Hematopoietic multipotent progenitor cell (in vitro differentiated cells): ENCODE measurements around the gene TANK. TPM values are rescaled to one million over a fixed set of nuclear protein-coding genes. Genes with fewer than 3 reads are reported as not detected.
"Not testable (repeated sequence)": the region's sequence is repeated elsewhere in the genome, so short reads cannot be mapped to it uniquely, and the experiment has no call there.

ENCODE experiments used
- DNase-seq, 3 donors: peaks; one replicate each; pipeline ENCODE4 v3.0.0-alpha.2; 2011 to 2015; ENCODE audit warnings: low read depth in 2 of 3, low spot score in 2 of 3
- total RNA-seq: library from RNA; depleted of rRNA; stranded (reverse); fragments of >200 nt; gene quantifications from one replicate; pipeline ENCODE4 v1.2.3, GENCODE V29; 2012

The TANK gene
- total RNA-seq, 1 donor = 21.5 TPM

DNA sequence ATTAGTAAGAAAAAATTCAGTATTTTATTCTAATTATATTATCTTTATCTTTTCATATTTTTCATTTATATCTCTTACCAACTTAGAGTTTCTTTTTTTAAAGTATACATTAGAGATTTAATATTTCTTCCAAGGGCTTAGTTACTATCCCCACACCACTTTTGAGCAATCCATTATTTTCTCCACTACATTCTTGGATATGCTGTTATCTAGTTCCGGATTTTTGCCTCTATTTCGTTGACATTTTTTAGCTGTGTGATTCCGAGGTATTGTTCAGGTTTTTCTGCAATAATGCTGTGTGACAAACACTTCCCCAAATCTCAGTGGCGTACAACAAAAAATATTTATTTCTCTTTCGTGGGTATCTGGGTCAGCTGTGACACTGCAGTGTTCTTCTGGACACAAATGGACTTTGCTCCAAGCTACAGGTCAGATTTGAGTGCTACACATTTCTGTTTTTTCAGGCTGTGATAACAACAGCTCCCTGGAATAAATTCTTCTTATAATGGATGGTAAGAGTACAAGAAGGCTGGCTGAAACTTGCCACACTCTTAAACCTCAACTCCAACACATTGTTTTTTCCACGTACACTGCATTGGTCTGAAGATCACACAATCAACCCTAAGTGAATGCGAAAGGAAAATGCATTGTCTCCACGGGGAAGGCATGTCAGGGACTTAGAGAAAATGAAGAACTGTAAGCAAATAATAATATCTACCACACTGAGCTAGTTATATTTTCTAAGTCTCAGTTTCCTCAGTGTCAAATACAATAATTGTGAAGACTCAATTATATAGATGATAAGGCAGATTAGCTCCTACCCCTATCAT is 97.1 kb downstream of the TANK start:
- DNase-seq = no peak

DNA sequence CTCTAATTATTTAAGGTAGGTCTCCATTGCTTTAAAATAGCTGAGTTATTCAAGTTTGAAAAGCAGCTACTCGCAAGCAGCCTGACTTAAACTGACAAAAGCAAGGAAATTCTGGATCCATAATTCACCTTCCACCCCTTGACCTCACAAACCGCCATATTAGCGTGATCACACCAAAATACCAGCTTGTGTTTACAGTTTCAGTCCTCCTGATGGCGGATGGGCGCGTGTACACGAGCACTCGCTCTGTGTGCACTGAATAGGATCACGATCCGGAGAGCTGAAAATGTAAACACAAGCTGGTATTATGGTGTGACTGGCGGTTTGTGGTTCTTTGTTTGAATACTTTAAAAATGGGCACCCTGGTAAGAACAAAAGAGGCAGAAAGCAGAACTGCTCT is 105.6 kb downstream of the TANK start:
- no peak for DNase-seq

DNA sequence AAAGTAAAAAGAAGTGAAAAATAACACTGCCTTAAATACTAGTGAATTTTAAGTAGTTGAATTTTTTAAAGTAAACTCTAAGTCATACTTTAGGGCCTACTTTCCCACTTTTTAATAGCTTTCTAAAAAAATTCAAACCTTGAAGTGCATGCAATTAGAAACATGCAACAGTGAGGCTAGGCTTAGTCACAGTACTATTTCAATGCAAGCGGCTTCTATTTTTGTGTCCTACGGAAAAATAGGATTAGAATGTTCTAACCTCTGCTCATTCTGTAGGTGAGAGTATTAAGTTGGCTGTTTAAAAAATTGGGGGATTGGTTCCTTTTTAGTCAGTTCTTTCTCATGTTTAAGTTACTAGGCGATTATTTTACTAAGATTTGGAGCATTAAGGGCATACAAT is 108.9 kb downstream of the TANK start:
- DNase-seq = no peak

DNA sequence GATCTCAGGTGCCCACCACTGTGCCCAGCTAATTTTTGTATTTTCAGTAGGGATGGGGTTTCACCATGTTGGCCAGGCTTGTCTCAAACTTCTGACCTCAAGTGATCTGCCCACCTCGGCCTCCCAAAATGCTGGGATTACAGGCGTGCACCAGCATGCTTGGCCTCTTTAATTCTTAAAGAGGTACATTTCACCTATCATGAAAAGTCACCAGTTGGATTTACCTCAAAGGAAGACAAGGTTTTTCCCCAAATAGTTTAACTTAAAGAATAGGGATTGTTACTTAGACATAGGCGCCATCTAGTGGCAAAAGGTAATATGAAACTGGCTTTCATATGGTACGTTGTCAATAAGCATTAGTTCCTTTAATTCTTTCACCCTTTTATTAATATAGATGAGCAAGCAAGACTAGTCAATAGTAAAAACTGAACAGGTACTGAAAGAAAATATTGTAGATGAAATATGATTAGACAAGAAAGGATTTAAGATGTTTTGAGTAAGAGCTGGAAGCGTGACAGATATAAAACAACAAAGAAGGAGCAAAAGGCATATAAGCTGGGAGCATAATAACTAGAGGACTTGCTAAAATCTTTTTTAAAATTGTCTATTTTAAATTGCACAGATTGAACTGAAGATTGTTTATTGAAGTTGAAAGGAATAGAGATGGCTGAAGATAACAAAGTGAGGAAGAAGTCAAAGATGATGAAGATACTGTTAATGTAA is 113.0 kb downstream of the TANK start:
- peak; percentile 43 to 79 (median 51) for DNase-seq

DNA sequence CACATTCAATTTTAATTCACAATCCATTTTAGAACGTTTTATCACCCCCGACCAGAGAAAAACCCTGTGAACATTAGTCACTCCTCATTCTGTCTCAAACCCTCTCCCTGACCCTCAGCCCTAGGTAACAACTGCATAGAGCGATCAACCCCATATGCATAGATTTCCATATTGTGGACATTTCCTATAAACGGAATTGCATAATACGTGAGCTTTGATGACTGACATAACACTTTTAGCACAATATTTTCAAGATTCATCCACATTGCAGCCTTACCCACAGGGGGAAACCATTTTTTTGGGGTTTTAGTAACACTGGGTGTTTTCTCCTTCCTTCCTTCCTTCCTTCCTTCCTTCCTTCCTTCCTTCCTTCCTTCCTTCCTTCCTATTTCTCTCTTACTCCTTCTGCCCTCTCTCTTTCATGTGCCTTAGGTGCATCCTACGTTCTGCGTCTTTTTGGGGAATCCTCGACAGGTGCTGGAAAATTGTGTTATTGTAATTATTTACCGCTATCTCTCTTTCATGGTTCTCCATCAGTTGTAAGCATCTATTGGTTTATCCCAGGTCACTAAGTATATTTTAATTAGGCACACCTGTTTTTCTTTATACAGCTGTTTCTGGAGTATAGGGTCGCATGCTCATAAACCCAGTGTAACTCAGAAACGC is 118.5 kb downstream of the TANK start:
- peak in 1 of 3 donors; percentile 19 for DNase-seq

DNA sequence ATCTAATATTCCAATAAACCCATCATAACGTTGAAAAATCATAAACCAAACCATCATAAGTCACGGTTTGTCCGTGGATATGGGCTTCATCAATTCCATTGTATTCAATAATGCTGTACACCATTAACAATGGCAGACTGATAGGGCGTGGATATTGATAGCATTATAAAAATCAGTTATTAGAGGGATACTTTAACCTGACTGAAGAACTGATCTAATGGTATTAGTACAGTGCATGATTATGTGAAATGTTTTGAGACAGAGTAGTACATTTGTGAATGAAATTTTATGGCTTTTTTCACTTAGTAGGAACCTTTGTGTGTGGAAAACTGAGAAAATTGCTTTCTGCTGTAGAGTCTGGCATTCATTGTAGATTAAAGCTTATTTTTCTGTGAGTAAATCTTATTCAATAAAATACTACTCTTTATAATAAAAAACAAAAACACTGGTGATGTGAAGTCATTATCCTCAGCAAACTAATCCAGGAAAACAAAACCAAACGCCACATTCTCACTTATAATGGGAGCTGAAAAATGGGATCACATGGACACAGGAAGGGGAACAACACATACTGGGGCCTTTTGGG is 119.1 kb downstream of the TANK start:
- not testable (repeated sequence) for DNase-seq

DNA sequence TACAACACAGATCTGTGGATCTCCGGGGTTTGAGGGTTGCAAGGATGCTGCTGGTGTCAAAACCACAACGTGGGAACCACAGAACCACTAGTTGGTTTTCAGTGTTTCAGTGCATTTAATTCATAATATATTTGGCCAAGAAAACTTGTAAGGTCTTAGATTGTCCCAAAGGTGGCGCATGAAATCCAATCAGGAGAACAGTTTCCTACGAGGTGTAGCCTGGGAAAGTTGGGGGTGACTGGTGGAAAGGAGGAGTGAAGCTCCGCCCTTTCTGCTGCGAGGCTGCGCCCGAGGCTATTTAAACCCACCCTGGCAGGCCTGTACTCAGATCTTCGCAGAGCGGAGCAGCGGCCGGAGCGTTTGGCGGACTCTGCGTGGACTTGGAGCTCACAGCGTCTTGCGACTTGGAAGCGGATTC is 120.7 kb downstream of the TANK start:
- peak in 1 of 3 donors; percentile 10 for DNase-seq

DNA sequence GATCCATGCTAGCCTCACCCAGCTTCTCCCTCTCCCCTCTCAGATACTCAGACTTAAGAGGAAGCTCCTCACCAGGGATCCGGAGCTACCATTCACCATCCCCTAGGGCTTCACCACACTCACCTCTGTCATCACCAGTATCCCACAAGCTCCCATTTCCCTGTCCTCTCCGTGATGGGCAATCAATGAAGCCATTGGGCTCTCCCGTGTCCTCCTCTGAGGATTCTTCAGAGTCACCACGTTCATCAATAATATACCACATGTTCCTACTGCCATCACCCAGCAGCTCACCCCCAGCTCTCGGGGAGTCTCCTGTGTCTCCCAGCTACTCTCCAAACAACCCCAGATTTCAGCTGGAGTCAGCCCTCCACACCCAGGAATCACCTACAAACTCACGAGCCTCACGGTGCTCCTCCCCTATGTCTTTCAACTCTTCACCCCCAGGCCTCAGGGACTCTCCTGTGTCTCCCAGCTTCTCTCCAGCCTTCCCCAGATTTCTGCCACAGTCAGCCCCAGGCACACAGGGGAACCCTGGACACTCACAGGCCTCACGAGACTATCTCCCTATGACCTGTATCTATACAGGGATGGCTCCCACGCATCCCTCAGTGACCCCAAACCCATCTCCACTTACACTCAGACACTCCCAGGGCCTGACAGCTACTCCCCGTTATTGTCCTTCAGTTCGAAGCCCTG is 121.5 kb downstream of the TANK start:
- not testable (repeated sequence) for DNase-seq

DNA sequence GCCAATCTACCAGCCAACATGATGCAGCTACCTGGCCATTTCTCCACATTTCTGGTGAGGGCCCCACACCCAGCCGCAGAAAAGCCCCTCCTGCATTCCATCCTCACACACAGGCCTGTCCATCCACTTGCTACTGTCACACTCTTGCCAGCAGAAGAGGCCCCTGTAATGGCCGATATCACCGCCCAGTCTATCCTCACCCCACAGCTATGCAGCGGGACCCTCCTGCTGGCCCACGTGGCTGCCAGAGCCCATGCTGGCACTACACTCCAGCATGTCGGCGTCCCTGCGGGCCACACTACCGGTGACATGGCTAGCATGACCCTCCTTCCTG is 122.0 kb downstream of the TANK start:
- not testable (repeated sequence) for DNase-seq

DNA sequence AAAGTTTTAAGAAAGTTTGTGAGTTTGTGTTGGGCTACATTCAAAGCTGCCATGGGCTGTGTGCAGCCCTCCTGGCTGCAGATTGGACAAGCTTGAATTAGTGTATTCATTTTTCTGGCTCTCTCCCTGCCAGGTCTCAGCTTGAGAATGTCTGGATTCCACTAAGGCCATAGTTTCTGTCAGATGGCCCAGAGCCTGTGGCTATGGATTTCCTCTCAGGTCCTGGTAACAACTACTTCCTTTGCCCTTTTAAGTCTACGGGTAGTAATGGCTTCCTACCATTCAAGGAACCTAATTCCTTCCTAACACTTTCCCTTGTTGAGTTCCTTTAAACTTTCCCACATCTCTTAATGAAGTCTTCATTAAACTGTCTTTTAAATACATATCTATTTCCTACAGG is 123.7 kb downstream of the TANK start:
- DNase-seq = no peak

Other genes starting within 250 kb of the TANK start
- gene PSMD14, start 148.0 kb downstream of the TANK start, total RNA-seq = 23.4 TPM